Endothelial cell of coronary artery (primary cell): ENCODE measurements around the gene C20orf202. TPM values are rescaled to one million over a fixed set of nuclear protein-coding genes. Genes with fewer than 3 reads are reported as not detected.

ENCODE experiments used
- total RNA-seq: library from RNA; depleted of rRNA; stranded (reverse); fragments of >200 nt; gene quantifications from 2 replicates; pipeline ENCODE4 v1.2.3, GENCODE V29; 2014

Gene C20orf202
- total RNA-seq: 0.09 TPM in 1 of 2 replicates, not detected in the other

DNA sequence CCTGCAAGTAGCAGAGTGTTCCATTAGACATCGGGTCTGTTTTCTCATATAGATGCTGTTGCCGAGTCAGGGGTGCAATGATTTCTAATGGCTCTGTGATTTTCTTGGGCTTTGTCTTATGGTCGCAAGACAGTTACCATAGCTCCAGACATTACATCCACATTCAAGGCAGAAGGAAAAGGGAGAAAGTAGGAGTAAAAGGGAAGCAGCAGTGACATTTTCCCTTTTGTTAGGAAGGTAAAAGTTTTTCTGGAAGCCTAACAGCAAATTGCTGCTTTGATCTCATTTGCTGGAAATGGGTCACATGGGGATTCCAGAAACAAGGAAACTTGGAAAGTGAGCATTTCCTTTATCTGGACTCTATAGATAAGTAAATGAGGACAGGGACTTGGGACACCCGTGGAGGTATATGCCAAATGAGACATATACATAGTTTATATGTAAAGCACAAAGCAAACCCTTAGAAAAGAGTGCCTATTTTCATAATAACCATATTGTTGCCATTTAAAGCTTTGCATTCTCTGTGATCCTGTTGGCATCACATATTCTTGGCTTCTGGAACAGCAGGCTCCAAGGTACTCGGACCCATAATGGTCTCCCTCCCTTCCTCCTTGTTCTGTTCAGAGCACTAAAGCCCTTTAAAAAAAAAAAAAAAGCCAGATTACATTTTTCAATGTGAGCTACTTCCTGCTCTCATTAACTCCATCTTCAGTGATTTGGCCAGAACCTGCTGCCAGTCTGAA, at the start of gene C20orf202:
TSS of gene C20orf202 (plus strand) at position 693 of the 743 bp plus-strand sequence. CDS start 132 bp downstream, outside the sequence.

DNA sequence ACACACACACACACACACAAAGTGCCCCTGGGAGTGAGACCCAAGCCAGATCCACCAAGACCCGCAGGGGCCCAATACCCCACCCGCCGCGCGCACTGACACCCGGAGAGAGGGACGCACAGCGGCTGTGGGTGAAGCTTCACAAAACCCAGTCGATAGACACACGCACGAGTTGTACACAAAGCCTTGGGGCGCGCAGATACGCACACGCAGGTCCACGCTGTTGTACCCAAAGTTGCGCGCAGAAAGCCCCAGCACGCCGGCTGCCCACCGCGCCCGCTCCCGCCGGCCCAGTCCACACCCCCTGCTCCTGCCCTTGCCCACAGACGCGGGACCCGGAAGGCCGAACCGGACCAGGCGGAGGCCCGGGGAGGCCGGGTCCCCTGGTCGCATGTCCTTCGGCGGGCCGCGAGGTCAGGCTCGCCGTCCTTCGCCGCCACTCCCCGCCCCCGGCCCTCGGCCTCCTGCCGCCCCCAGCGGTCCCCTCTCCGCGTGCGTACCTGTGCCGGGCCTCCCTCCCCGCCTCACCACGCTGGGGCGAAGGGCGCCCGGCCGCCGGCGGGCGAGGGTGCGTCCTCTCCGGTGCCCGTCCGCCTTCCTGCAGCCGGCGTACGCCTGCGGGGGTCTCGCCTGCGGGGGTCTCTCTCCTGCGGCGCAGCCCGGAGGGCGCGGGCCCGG, 18.5 kb upstream of the C20orf202 start, which contains the start of gene TMEM74B:
TSS of gene TMEM74B (minus strand) at position 344 of the 678 bp plus-strand sequence. CDS start 1,180 bp downstream, outside the sequence.

GRCh38 chr20:1225783-1226654, 22.8 kb downstream of the C20orf202 start, which contains the start of gene RAD21L1:
TSS of gene RAD21L1 (plus strand) at chr20:1226044. CDS start at chr20:1228454, 2,410 bp downstream.

Other genes with a start within 250 kb of the C20orf202 start
- not detected in 2 replicates for gene RSPO4, start 201.1 kb upstream of the C20orf202 start, total RNA-seq
- 22.1 and 29.0 TPM in 2 replicates for gene PSMF1, start 84.9 kb upstream of the C20orf202 start, total RNA-seq
- 1.2 and 1.6 TPM in 2 replicates for gene TMEM74B, start 18.5 kb upstream of the C20orf202 start, total RNA-seq
- gene RAD21L1, start 22.6 kb downstream of the C20orf202 start, total RNA-seq: under 0.01 and 0.09 TPM in 2 replicates
- gene SNPH, start 62.8 kb downstream of the C20orf202 start, total RNA-seq: 7.6 and 11.5 TPM in 2 replicates
- gene SDCBP2, start 125.7 kb downstream of the C20orf202 start, total RNA-seq: 3.2 and 8.1 TPM in 2 replicates
- gene FKBP1A, start 189.6 kb downstream of the C20orf202 start, total RNA-seq: 269 and 330 TPM in 2 replicates